NCI-H2081 treated with DMSO at 0.1 percent for 48 hours (cell line): ENCODE measurements around the gene ANKRD65.
"Not testable (repeated sequence)": the region's sequence is repeated elsewhere in the genome, so short reads cannot be mapped to it uniquely, and the experiment has no call there.

Experiments
- DNase-seq: peaks from one replicate; lab custom pipeline; 2025; lab: John Stamatoyannopoulos, UW

Gene ANKRD65

DNA sequence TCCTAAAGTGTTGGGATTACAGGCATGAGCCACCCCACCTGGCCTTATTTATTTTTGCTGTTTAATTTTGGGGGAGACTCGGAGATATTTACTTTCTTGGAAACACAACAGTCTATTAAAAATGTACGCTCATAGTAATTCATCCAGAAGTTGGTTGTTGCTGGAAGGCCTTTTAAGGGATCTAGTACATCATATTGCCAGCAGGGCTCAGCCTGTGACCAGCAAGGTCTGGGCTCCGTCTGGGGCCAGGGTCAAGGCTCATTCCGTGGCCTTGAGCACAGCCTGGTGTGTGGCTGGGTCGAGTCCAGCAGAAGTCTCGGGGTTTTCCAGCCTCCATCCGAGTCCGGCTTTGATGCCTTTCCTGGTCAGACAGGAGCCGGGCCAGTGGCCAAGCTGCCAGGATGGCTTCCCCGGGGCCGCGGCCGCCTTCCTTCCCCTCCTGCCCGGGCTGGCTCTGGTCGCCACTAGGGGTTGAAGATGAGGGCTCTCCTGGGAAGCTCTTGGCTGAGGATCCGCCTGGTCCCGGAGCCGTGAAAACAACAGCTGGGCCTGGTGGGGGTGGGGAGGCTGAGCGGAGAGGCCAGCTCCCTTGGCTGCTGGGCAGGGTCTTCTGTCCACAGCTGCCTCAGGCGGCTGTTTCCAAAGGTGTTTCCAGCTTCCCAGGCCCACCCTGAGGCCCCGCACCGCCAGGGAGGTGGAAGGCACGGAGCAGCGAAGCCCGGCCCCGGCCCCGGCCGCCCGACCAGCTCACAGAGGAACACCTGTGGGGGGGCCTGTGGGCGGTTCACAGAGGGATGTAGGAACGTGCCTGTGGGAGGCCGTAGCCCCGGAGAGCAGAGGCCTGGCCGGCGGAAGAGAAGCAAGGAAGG is 9.3 kb upstream of the ANKRD65 start:
- no peak for DNase-seq

DNA sequence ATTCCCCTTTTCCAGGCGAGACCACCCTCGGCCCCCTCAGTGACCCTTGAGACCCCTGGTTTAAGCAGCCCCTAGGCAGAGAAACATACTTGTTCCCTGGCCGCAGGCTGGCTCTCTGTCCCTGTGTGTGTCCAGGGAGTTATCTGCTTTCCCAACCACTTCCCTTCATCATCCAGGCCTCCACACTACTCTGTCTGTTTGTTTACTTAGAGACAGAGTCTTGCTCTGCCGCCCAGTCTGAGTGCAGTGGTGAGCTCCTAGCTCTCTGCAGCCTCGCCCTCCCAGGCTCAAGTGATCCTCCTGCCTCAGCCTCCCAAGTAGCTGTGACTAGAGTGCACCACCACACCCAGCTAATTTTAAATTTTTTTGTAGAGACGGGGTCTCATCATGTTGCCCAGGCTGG is 8.6 kb upstream of the ANKRD65 start:
- DNase-seq, result no peak

DNA sequence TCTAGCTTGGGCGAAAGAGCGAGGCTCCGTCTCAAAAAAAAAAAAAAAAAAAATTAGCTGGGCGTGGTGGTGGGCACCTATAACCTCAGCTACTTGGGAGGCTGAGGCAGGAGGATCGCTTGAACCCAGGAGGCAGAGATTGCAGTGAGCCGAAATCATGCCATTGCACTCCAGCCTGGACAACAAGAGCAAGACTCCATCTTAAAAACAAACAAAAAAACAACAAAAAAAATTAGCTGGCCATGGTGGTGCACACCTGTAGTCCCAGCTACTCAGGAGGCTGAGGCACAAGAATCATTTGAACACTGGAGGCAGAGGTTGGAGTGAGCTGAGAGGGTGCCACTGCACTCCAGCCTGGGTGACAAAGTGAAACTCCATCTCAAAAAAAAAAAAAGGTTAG is 7.9 kb upstream of the ANKRD65 start:
- not testable (repeated sequence) for DNase-seq

DNA sequence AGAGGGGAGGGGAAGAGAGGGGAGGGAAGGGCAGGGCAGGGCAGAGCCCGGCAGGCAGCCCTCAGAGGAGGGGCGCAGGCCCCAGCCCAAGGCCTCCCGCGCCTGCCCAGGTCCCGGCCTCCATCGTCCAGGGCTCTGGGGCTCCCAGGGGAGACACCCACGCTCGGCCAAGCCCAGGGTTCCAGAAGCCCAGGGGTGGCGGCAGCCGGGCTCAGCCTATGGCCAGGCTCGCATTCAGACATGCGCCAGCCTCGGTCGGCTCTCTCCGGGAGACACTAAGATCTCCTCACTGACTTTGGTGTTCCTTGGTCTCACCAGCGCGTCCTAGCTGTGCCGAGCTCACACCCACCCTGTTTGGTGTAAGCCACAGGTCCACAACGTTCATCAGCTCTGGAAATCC is 7.1 kb upstream of the ANKRD65 start:
- DNase-seq, result no peak

DNA sequence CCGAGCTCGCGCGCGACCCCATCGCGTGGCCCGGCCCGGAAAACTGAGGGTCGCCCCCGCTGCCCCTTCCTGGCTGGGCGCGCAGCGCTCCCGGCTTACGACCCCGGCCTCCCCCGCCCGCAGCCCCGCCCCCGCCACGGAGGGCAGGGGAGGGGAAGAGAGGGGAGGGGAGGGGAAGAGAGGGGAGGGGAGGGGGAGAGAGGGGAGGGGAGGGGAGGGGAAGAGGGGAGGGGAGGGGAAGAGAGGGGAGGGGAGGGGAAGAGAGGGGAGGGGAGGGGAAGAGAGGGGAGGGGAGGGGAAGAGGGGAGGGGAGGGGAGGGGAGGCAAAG is 6.7 kb upstream of the ANKRD65 start:
- DNase-seq, result no peak

DNA sequence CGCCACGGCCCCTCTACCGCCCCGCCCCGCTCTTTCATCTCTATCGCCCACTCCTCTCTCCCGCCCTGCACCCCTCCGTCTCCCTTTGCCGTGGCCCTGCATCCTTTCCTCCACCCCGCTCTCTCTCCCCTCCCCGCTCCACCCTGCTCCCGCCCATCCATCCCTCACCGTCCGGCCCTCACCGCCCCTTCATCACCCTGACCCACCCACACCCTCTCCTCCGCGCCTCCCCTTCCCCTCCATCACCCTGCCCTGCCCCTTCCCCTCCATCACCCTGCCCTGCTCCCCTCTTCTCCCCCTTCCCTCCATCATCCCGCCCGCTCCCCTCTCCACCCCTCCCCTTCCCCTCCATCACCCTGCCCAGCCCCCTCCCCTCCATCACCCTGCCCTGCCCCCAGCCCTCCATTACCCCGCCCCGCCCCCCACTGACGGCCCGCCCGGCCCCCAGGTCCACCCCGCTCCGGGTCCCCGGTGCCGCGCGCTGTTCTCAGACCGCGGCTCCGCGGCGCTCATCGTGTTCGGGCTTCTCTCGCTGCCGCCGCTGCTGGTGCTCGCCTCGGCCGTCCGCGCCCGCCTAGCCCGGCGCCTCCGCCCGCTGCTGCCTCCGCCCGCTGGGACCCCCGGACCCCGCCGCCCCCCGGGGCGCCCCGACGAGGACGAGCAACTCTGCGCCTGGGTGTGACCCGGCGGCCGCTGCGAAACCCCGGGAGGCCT is 6.2 kb upstream of the ANKRD65 start:
- no peak for DNase-seq

DNA sequence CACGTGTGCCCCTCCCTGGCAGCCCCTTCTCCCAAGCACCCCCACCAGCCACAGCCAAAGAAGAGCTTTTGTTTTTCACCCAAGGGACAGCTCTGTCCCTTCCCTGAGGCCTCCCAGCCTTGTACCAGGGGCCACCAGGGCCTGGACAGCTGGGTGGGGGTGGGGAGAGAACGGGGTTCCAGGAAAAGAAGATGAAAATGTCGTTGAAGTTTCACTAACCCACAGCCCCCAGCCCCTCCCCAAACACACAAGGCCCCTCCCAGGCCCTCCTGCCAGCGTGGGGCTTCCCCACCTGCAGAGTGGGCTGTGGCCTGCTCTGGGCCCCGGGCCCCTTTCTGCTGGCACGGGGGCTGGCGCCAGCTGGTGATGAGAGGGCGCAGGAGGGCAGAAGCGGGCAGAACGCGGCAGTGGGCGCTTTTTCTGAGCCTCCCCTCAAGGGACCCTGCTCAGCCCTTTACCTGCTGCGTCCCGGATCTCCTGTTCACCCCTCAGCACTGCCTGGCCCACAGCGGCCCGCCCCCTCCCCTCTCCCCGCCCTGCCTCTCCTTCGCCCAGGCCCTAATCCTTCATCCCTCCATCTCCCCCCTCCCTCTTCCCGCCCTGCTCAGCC is 5.5 kb upstream of the ANKRD65 start:
- no peak for DNase-seq

DNA sequence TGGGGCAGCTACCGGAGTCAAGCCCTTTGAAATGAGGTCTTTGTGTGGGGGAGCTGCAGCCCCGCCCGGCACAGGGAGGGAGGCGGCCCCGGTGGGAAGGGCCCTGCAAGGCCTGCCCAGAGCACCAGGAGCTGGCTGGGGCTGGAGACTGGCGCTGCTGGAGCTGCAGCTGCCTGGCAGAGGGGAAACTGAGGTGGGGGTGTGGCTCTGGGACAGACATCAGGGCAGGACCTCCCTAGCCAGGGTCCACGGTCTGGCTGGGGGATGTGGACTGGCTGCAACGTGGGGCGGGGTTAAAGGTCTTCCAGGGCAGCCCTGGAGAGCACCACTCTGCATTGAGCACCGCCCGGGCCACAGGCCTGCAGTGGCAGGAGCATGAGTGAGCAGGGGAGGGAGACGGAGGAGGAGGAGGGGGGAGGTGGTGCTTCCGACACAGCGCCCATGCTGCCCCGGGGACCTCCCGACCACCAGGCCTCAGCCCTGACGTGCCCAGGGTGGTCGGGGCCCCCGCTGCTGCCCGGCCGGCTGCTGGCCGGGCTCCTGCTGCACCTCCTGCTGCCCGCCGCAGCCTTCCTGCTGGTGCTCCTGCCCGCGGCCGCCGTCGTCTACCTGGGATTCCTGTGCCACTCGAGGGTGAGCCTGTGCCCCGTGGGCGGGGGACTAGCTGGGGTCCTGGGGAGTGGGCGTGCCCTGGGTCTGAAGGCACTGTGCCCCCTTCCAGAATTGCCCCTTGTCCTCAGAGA is 4.8 kb upstream of the ANKRD65 start:
- DNase-seq, result no peak

DNA sequence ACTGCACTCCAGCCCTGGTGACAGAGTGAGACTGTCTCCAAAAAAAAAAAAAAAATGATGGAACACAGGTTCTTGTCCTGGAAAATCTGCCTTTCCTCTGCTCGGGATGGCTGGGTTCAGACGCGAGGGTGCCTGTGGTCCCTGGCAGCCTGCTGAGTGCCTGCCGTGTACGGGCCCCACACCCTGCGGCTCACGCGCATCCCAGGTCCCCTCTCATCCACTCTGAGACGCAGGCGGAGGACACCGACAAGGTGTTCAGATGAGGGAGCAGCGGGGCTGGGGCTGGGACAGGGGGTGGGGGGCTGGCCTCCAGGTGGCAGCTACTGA is 4.3 kb upstream of the ANKRD65 start:
- DNase-seq, result no peak

DNA sequence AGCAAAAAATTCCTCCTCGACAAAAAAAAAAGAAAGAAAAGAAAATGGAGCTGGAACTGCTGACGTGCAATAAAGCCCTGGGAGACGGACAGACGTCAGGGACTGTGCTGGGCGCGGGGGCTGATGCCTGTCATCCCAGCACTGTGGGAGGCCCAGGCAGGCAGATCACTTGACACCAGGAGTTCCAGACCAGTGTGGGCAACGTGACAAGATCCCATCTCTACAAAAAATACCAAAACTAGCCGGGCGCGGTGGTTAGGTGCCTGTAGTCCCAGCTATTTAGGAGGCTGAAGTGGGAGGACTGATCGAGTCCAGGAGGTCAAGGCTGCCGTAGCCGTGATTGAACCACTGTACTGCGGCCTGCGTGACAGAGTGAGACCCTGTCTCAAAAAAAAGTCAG is 3.6 kb upstream of the ANKRD65 start:
- no peak for DNase-seq

DNA sequence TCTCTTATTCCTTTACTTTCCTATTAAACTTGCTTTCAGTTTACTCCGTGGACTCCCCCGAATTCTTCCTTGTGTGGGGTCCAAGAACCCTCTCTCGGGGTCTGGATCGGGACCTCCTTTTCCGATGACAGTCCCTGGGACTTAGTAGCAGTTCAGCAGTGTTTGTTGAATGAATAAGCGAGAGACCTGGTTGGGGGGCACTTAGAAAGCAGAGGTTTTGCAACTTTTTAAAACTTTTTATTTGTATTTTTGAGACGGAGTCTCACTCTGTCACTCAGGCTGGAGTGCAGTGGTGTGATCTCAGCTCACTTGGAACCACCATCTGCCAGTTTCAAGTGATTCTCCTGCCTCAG is 2.1 kb upstream of the ANKRD65 start:
- DNase-seq, result no peak

DNA sequence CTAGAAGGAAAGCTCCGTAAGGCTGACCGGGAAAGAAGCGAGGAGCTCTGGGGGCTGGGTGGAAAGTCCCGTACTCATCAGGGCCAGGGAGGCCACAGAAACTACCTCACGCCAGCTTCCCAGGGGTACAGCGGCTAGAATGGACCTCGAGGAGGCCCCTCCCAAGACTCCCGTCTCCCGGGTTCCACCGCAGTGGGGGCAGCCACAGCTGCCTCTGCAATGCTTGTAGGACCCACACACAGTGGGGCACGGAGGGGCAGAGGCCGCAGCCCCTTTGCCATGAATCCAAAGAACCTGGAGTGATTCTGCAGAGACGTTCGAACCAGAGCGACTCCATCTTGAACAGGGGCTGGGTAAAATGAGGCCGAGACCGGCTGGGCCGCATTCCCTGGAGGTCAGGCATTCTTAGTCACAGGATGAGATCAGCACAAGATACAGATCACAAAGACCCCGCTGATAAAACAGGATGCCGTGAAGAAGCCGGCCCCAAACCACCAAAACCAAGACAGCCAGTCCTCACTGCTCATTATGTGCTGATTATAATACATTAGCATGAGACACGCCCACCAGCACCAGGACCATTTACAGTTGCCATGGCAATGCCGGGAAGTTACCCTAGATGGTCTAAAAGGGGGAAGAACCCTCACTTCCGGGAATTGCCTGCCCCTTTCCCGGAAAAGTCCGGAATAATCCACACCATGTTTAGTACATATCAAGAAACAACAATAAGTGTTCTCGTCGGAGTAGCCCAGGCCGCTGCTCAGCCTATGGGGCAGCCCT is 1.6 kb upstream of the ANKRD65 start:
- no peak for DNase-seq

DNA sequence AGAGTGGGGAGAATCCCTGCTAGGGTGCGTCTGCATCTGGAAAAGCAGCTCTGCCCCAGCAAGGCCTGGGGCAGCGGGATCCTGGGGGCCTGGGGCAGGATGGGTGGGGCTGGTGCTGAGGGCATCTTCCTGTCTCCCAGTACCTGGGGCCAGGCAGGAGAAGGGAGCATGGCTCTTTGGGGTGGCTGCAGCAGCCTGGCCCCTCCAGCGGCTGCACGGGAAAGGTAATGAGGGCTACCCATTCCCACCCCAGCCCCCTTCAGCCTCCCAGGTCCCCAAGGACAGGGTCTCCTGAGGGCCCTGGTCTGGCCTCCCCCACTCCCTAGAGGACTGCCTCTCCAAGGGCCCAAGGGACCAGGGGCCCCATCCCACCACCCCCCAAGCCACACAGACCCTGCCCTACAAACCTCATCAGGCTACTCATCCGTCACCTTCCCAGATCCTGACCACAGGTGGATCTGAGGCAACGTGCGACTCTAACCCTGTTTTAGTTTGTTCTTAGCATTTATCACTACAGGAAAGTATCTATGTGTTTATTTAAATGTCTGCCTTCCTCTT is 910 bp upstream of the ANKRD65 start:
- no peak for DNase-seq

DNA sequence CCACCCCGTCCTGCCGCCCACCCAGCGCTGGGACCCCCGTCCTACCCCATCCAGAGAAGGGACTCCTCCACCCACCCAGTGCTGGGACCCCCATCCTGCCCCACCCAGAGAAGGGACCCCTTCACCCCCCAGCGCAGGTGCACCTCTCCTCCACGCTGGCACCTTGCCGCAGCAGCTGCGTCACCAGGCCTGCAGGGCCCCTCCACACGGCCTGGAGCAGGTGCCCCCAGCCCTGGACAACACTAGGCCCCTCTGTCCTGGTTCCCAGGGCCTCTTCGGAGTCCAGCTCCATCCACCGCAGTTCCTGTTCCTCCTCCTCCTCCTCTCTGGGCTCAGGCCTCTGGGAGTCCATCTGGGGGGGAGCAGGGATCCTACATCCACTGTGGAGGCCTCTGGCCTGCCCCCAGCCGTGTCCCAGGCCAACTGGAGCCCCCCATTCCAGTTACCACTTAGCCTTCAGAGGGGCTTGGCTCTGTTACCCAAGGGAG is 378 bp downstream of the ANKRD65 start:
- DNase-seq, result no peak

DNA sequence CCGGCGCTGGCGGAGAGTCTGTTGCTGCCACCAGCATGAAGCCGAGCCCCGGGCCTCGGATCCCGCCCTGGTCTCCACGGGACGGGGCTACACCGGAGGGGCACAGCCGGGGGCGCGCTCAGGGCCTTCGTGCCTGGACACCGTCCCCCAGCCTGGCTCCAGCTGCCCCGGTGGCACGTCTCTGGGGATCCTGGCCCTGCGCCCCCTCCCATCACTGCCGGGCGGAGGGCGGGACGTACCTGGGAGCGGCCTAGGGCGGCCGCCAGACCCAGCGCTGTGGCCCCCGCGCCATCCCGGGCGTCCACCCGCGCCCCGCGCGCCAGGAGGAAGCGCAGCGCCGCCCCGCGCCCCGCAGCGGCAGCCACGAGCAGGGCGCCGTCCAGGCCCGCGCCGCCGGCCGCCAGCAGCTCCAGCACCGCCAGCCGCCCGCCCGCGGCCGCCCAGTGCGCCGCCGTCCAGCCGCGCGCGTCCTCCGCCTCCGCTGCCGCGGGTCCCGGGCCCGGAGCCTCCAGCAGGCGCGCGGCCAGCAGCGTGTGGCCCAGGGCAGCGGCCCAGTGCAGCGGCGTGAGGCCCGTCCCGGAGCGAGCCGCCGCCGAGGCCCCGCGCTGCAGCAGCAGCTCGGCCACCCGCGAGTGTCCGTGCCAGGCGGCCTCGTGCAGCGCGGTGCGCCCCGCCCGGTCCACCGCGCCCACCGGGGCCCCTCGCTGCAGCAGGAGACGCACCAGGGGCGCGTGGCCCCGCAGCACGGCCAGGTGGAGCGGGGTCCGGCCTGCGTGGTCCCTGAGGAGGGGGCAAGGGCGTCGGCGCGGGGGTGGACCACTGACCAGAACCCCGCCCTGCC is 1.0 kb downstream of the ANKRD65 start:
- no peak for DNase-seq

DNA sequence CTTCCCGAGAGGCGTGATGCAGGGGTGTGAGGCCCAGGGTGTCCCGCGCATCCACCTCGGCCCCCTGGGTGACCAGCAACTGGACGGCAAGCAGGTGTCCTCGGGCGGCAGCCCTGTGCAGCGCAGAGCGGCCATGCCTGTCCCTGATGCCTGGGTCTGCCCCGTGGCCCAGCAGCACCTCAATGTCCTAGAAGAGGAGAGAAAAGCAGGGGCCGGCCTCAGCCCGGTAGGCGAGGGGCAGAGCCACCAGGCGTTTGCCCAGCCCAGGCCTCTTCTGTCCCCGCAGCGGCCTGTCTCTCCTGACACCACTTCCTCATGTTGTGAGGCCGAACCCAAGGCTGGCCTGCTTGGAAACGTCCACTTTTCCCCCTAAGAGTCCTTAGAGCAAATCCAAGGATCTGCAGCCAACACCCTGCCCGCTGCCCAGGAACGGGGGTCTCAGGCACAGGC is 1.7 kb downstream of the ANKRD65 start:
- no peak for DNase-seq

DNA sequence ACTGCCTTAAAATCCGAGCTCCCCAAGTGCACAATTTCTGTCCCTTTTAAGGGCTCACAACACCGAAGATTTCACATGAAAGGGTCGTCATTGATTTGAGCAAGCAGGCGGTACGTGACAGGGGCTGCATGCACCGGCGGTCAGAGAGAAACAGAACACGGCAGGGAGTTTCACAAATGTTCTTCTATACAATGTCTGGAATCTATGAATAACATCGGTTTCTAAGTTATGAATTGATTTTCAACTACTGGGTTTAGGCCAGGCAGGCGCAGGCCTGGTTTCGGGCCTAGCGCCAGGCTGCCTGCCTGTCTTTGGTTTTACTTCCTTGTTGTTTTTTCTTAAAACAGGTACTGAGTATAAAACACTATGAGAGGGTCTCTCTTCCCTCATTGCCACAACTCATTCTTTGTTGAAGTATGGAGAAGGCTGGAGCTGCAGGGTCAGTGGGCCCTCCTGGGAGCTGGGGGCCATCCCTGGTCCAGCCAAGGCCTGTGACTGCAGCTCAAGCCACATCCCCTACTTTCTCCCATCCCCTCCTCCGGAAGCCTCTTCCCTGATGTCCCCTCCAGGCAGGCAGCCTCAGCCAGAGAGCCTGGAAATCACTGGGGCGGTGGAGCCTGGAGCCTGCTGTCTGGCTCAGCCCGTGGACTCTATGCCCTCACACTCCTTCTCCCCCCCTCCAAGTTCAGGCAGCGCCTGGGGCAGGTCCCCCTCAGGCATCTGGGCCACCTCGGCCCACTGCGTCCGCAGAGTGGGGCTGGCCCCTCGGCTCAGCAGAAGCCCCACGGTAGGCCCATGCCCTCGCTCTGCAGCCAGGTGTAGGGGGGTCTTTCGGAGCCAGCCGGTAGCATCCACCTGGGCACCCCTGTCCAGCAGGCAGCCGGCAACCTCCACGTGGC is 2.4 kb downstream of the ANKRD65 start:
- no peak for DNase-seq

DNA sequence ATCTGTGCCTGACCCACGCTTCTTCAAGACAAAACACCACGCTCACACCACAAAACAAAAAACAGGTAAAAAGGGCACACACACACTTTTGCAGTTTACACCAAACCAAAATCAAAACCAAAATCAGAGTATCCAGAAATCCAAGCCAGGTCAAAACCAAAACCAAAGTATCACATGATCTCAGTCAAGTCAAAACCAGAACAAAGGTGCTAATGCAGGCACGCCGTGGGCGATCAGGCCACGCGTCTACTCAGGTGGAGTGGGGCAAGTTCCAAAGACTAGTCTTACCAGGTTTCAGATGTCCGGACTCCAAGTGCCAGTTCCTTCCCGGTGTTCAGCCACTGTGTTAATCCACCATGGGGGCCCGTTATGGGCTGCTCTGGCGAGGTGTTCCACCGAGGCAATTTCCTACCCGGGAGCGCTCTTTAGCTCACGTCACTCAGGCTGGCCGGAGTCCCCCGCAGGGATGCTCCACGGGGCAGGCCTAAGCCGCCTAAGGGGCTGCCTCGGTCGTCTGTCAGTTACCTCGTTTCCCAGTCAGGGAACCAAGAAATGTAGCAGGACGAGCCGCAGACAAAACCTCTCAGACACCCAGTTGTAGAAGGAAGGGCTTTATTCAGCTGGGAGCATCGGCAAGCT is 3.1 kb downstream of the ANKRD65 start:
- DNase-seq, result not testable (repeated sequence)

DNA sequence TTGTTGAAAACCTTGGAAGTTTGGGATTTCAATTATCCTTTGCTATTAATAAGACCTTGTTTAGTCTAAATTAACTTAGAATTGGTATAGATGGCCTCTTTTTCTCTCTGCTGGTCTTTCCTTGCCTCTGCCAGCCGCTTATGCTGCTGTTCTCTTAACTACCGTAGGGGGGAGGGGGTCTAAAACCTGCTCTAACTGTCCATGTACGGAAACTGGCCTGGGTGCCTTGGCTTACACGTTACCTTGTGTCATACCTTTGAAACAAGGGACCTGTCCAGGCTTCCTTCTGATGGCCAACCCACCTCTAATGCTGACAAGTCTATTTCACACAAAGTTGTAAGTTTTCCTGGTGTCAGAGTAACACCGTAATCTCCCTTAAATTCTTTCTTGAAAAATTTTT is 3.7 kb downstream of the ANKRD65 start:
- DNase-seq, result not testable (repeated sequence)
